Stomach (tissue), 9 donors: ENCODE measurements around the gene PRRC1. TPM values are rescaled to one million over a fixed set of nuclear protein-coding genes. Genes with fewer than 3 reads are reported as not detected.

ENCODE experiments used
- DNase-seq, 2 donors: peaks; one replicate each; pipeline versions ENCODE4 v3.0.0 to v3.0.0-alpha.2; 2013 to 2019
- H3K27ac ChIP-seq, 5 donors: fragments of 200-600 bp in 4 of 5; sonication (generic) in 4 of 5; one replicate each; pipeline ENCODE4 v1.5.1; 2013 to 2019; ENCODE audit warnings: mild to moderate bottlenecking in 1 of 5, moderate library complexity in 1 of 5
- H3K27me3 ChIP-seq, 3 donors: fragments of 200-600 bp; sonication (generic); one replicate each; pipeline ENCODE4 v1.5.1; 2017 to 2019; ENCODE audit warnings: mixed run types in 1 of 3
- H3K36me3 ChIP-seq, 4 donors: fragments of 200-600 bp; sonication (generic); 1 replicate in 3 of 4; 2 replicates in 1 of 4; pipeline ENCODE4 v1.5.1; 2016 to 2019
- H3K4me1 ChIP-seq, 4 donors: fragments of 200-600 bp; sonication (generic); one replicate each; pipeline ENCODE4 v1.5.1; 2016 to 2019
- H3K4me3 ChIP-seq, 4 donors: fragments of 200-600 bp; sonication (generic) in 3 of 4; one replicate each; pipeline ENCODE4 v1.5.1; 2016 to 2019; ENCODE audit warnings: mild to moderate bottlenecking in 1 of 4
- H3K9me3 ChIP-seq, 4 donors: fragments of 200-600 bp; sonication (generic); one replicate each; pipeline ENCODE4 v1.5.1; 2016 to 2019
- CTCF ChIP-seq, 7 experiments: fragments of 450-650 bp in 4 of 7; fragments of 200-600 bp in 3 of 7; sonication (generic) in 3 of 7; IDR thresholded peaks; one replicate each; pipeline ENCODE4 v1.5.1; 2016 to 2019; ENCODE audit warnings: antibody characterized with exemption in 7 of 7, control low read depth in 2 of 7, mild to moderate bottlenecking in 1 of 7
- EP300 ChIP-seq: sonication (generic); formaldehyde crosslinking; IDR thresholded peaks from one replicate; pipeline ENCODE4 v1.6.1; 2017; ENCODE audit warnings: antibody characterized with exemption
- POLR2A ChIP-seq, 4 donors: fragments of 450-650 bp; IDR thresholded peaks; one replicate each; pipeline ENCODE4 v1.6.1; 2016; ENCODE audit warnings: antibody characterized with exemption in 4 of 4, control low read depth in 2 of 4, mild to moderate bottlenecking in 1 of 4, moderate library complexity in 1 of 4
- POLR2AphosphoS5 ChIP-seq, 3 donors: sonication (generic); formaldehyde crosslinking; IDR thresholded peaks; one replicate each; pipeline ENCODE4 v1.6.1; 2016; ENCODE audit warnings: antibody characterized with exemption in 3 of 3
- WGBS, 5 donors: extraction: QIAGEN DNeasy Blood & Tissue Kit in 3 of 5; methylation state at CpG; one replicate each; pipeline versions ENCODE4 v1.1.5 to v1.1.7; 2013 to 2018; 5-methylcytosine and 5-hydroxymethylcytosine counted together
- intact Hi-C: fragments of 100-400 bp; cut with DNase I; formaldehyde crosslinking; loops from one replicate; pipeline ENCODE4 v1.15.1; 2023; ENCODE audit warnings: low total_unique reads
- polyA plus RNA-seq, 3 donors: library from polyadenylated mRNA; stranded (reverse); fragments of 200-250 nt; gene quantifications; one replicate each; pipeline ENCODE4 v1.2.3, GENCODE V29; 2013
- total RNA-seq, 5 donors: library from RNA; depleted of rRNA; stranded (reverse); fragments of >200 nt; gene quantifications; one replicate each; pipeline versions ENCODE4 v1.1.0 to v1.2.3, GENCODE V29; 2014 to 2016
- donor health status: healthy with polysubstance abuse.
- donor health status: Bipolar disorder and iron deficiency.
- donor health status: healthy.

Gene PRRC1
- total and polyA plus RNA-seq, 8 donors, result 12.5 to 82.8 (median 30.5) TPM

DNA sequence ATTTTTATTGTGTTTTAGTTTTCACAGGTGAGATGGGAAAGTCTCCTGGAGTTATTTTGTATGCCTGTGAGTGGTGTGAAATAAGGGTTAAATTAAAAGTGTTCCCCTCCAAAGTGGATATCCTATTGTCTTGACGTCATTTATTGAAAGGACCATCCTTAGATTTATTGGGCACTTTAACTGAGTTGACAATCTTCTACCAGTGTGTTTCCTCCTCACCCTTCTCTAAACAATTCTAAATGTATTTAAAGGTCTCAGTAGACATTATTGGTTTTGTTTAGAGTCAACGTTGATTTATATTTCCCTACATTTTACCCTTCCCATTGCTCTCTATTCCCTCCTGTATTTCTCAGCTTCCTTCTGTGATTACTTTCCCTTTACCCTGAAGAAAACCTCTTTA lies 40.8 kb downstream of the PRRC1 start:
- H3K27ac ChIP-seq, result no peak overlapping the region
- peaks cover 0 to 26% (median 19%) of the 10 kb centered on the region in 4 donors for H3K36me3 ChIP-seq
- WGBS, 5 donors, result 39 to 67% (median 56%) methylated on average over 2 of the region's 2 CpGs
- intact Hi-C loops, result no loop called here
- no peaks in the 10 kb centered on the region for H3K9me3 ChIP-seq
- peaks cover 5 to 27% (median 15%) of the 10 kb centered on the region in 4 donors for H3K4me1 ChIP-seq
- DNase-seq, result no peak
- H3K4me3 ChIP-seq, result no peak overlapping the region
- H3K27me3 ChIP-seq, result no peaks in the 10 kb centered on the region
- TF ChIP-seq POLR2A (IDR thresholded peaks at IDR 0.05) (no peak), EP300 (no peak), POLR2AphosphoS5 (IDR thresholded peaks at IDR 0.05) (no peak), CTCF (IDR thresholded peaks at IDR 0.05) (no peak)

DNA sequence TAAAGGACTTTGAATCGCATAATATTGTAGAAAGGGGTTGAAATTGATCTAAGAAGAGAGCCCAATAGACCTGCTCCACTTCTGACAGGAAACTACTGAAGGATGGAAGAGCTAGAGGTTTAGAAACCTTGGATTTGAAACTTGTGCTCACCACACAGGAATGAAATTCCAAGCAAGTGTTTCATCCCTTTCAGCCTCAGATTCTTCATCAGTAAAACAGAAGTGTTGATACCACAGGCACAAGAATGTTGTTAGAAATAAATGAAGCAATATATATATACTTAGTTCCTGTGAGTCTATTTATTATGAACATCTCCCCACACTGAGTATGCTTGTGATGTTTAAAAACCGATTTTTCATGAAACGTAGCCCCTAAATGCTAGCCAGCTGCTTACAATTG lies 43.8 kb downstream of the PRRC1 start:
- no peak overlapping the region for H3K27ac ChIP-seq
- intact Hi-C loops, result loop anchor here (10.0 kb wide), 1 partner anchor 644 kb away; no protein-coding TSS in a partner anchor
- WGBS, 5 donors, result 63 to 85% (median 83%) methylated on average over 3 of the region's 3 CpGs

GRCh38 chr5:127562252-127562651 lies 44.8 kb downstream of the PRRC1 start:
- TF ChIP-seq CTCF (IDR thresholded peaks at IDR 0.05), result peak in 1 of 7 experiments; percentile 6
- TF ChIP-seq POLR2AphosphoS5 (IDR thresholded peaks at IDR 0.05), result no peak
- H3K27ac ChIP-seq, result peak overlapping the region in 1 of 5 donors; percentile 15
- peaks cover 0 to 6% (median 0%) of the 10 kb centered on the region in 4 donors for H3K36me3 ChIP-seq
- no peak overlapping the region for H3K4me3 ChIP-seq
- 8 to 25% (median 14%) methylated on average over 3 of the region's 3 CpGs for WGBS, 5 donors
- H3K9me3 ChIP-seq, result no peaks in the 10 kb centered on the region
- intact Hi-C loops, result loop anchor here (10.0 kb wide), 1 partner anchor 643 kb away; no protein-coding TSS in a partner anchor
- peak in 1 of 2 donors; percentile 64 for DNase-seq
- H3K27me3 ChIP-seq, result no peaks in the 10 kb centered on the region
- peaks cover 5 to 28% (median 12%) of the 10 kb centered on the region in 4 donors for H3K4me1 ChIP-seq

More for the DNA sequence above, 43.8 kb downstream of the PRRC1 start:
- Histone ChIP-seq H3K36me3 (peaks cover 0 to 6% (median 0%) of the 10 kb centered on the region in 4 donors), H3K27me3 (no peaks in the 10 kb centered on the region), H3K9me3 (no peaks in the 10 kb centered on the region), H3K4me3 (no peak overlapping the region), H3K4me1 (peaks cover 5 to 35% (median 12%) of the 10 kb centered on the region in 4 donors)
- DNase-seq, result no peak
- no peak for TF ChIP-seq CTCF (IDR thresholded peaks at IDR 0.05)
- no peak for TF ChIP-seq POLR2A (IDR thresholded peaks at IDR 0.05)
- no peak for TF ChIP-seq EP300
- no peak for TF ChIP-seq POLR2AphosphoS5 (IDR thresholded peaks at IDR 0.05)

DNA sequence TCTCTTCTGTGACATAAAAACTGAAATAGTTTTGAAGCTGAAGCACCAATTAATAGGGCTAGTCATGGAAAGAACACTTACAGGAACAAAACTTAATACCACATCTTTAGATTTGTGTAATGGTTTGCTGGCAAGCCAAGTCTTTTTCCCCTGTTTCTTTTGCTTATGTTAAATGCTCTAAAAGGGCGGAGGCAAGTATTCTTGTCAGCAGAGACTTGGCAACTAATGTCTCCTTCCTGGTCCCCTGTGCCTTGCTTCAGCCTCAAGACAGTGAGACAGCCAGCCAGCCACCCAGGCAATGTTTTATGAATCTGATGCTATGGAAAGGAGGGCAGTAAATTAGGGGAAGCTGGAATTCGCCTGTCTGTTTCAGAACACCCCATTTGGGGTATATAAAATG lies 45.7 kb downstream of the PRRC1 start:
- Histone ChIP-seq H3K4me1 (peaks cover 5 to 28% (median 12%) of the 10 kb centered on the region in 4 donors), H3K27ac (peak overlapping the region in 1 of 5 donors; percentile 14), H3K4me3 (no peak overlapping the region), H3K36me3 (peaks cover 0 to 6% (median 0%) of the 10 kb centered on the region in 4 donors), H3K9me3 (no peaks in the 10 kb centered on the region), H3K27me3 (no peaks in the 10 kb centered on the region)
- TF ChIP-seq CTCF (IDR thresholded peaks at IDR 0.05) (no peak), POLR2AphosphoS5 (IDR thresholded peaks at IDR 0.05) (no peak), POLR2A (IDR thresholded peaks at IDR 0.05) (no peak), EP300 (no peak)
- intact Hi-C loops, result loop anchor here (10.0 kb wide), 1 partner anchor 642 kb away; no protein-coding TSS in a partner anchor
- 44 to 58% (median 47%) methylated on average over 2 of the region's 2 CpGs for WGBS, 5 donors
- DNase-seq, result peak in 1 of 2 donors; percentile 59
